Osteoblast (primary cell): ENCODE results near the gene ENDOD1. TPM values are rescaled to one million over a fixed set of nuclear protein-coding genes. Genes with fewer than 3 reads are reported as not detected.

Experiments
- DNase-seq: peaks from one replicate; pipeline ENCODE4 v3.0.0; 2011; ENCODE audit warnings: low spot score, mixed read lengths; ENCODE audit not compliant: insufficient read length; ENCODE audit errors: missing footprints
- H2AFZ ChIP-seq: 2 replicates; pipeline ENCODE4 v1.6.0; 2011; ENCODE audit warnings: mild to moderate bottlenecking, low read length
- H3K27ac ChIP-seq: 2 replicates; pipeline ENCODE4 v1.5.1; 2011; ENCODE audit warnings: mild to moderate bottlenecking, low read depth, low read length, moderate library complexity
- H3K27me3 ChIP-seq: 2 replicates; pipeline ENCODE4 v1.6.0; 2012; ENCODE audit warnings: mild to moderate bottlenecking, control low read depth, inconsistent platforms, low read length, moderate library complexity; ENCODE audit not compliant: insufficient read depth
- H3K36me3 ChIP-seq: 2 replicates; pipeline ENCODE4 v1.5.1; 2011; ENCODE audit warnings: mild to moderate bottlenecking, low read length, control low read depth, moderate library complexity; ENCODE audit not compliant: insufficient read depth
- H3K4me1 ChIP-seq: 2 replicates; pipeline ENCODE4 v1.5.1; 2011; ENCODE audit warnings: mild to moderate bottlenecking, low read length, control low read depth, moderate library complexity; ENCODE audit not compliant: insufficient read depth
- H3K4me2 ChIP-seq: 2 replicates; pipeline ENCODE4 v1.6.0; 2011; ENCODE audit warnings: mild to moderate bottlenecking, low read length; ENCODE audit not compliant: insufficient read depth
- H3K4me3 ChIP-seq: fragments of 200-600 bp; sonication (generic); 3 replicates; pipeline ENCODE4 v1.5.1; 2012; ENCODE audit warnings: mild to moderate bottlenecking, low read length, inconsistent platforms; ENCODE audit not compliant: insufficient read depth
- H3K79me2 ChIP-seq: 2 replicates; pipeline ENCODE4 v1.6.0; 2012; ENCODE audit warnings: mild to moderate bottlenecking, low read length, control low read depth, inconsistent platforms; ENCODE audit not compliant: insufficient read depth
- H3K9me3 ChIP-seq: 2 replicates; pipeline ENCODE4 v1.5.1; 2011; ENCODE audit warnings: low read depth, low read length, control low read depth
- H4K20me1 ChIP-seq: 2 replicates; pipeline ENCODE4 v1.6.0; 2012; ENCODE audit warnings: mild to moderate bottlenecking, low read length, control low read depth; ENCODE audit not compliant: insufficient read depth
- CTCF ChIP-seq: IDR thresholded peaks from 2 replicates; pipeline ENCODE4 v1.5.1; 2011; ENCODE audit warnings: mild to moderate bottlenecking, low read depth, low read length, moderate library complexity; ENCODE audit errors: extremely low read depth
- total RNA-seq: library from RNA; depleted of rRNA; stranded (reverse); fragments of >200 nt; gene quantifications from 2 replicates; pipeline ENCODE4 v1.2.3, GENCODE V29; 2012

ENDOD1 gene
- total RNA-seq, 1 donor: 44.2 TPM

- DNase-seq: no peak
- H2AFZ ChIP-seq: no peak overlapping the region
Observed at GRCh38 chr11:95163106-95163505, 73.5 kb downstream of the ENDOD1 start.

DNA sequence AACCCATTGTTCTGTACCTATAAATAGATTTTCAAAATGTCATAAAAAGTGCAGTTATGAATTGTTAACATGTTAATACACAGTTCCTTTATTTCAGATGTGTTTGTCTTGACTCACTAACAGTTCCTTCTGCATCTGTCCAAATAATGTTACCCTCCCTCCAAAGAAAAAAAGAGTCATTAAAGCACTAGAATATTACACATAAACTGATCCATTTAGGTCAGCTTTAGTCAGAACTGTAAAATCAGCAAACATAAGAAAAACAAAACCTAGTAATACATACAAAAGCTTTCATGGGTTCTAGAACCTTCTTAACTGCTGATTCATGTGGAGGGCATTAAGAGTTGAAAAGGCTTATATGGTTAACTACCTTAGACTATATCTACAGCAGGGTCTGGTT, 76.0 kb downstream of the ENDOD1 start:
- no peak overlapping the region for H3K4me2 ChIP-seq
- no peaks in the 10 kb centered on the region for H3K4me1 ChIP-seq
- TF ChIP-seq CTCF: no peak
- no peak overlapping the region for H3K27ac ChIP-seq
- no peak for DNase-seq
- no peak overlapping the region for H3K4me3 ChIP-seq
- no peaks in the 10 kb centered on the region for H3K27me3 ChIP-seq
- no peaks in the 10 kb centered on the region for H3K9me3 ChIP-seq
- no peak overlapping the region for H2AFZ ChIP-seq
- H3K79me2 ChIP-seq: no peaks in the 10 kb centered on the region
- H3K36me3 ChIP-seq: no peaks in the 10 kb centered on the region
- H4K20me1 ChIP-seq: no peaks in the 10 kb centered on the region

More at GRCh38 chr11:95163106-95163505, 73.5 kb downstream of the ENDOD1 start:
- Histone ChIP-seq H3K79me2 (no peaks in the 10 kb centered on the region), H3K36me3 (no peaks in the 10 kb centered on the region), H3K4me1 (no peaks in the 10 kb centered on the region), H3K4me2 (no peak overlapping the region), H3K27me3 (no peaks in the 10 kb centered on the region), H3K4me3 (no peak overlapping the region), H3K27ac (no peak overlapping the region), H3K9me3 (no peaks in the 10 kb centered on the region), H4K20me1 (no peaks in the 10 kb centered on the region)
- no peak for TF ChIP-seq CTCF

- Histone ChIP-seq H3K4me1 (no peaks in the 10 kb centered on the region), H4K20me1 (no peaks in the 10 kb centered on the region), H2AFZ (no peak overlapping the region), H3K27ac (no peak overlapping the region), H3K79me2 (no peaks in the 10 kb centered on the region), H3K4me3 (no peak overlapping the region), H3K9me3 (no peaks in the 10 kb centered on the region), H3K4me2 (no peak overlapping the region), H3K27me3 (no peaks in the 10 kb centered on the region), H3K36me3 (no peaks in the 10 kb centered on the region)
- no peak for TF ChIP-seq CTCF
- no peak for DNase-seq
Observed at GRCh38 chr11:95166781-95167180, 77.1 kb downstream of the ENDOD1 start.

GRCh38 chr11:95170294-95170693, 80.6 kb downstream of the ENDOD1 start:
- Histone ChIP-seq H3K27me3 (no peaks in the 10 kb centered on the region), H3K79me2 (no peaks in the 10 kb centered on the region), H2AFZ (no peak overlapping the region), H3K36me3 (no peaks in the 10 kb centered on the region), H4K20me1 (no peaks in the 10 kb centered on the region), H3K27ac (no peak overlapping the region), H3K9me3 (no peaks in the 10 kb centered on the region), H3K4me1 (no peaks in the 10 kb centered on the region), H3K4me3 (no peak overlapping the region), H3K4me2 (no peak overlapping the region)
- no peak for DNase-seq
- no peak for TF ChIP-seq CTCF
